Stimulated activated CD8-positive, alpha-beta memory T cell treated with anti-CD3 and anti-CD28 coated beads, Interleukin-15, amount 100 ng/mL, for 24 hours (primary cell): ENCODE measurements around the gene GPC6.

Experiments
- DNase-seq: peaks from one replicate; pipeline ENCODE4 v3.0.0-alpha.2; 2020; ENCODE audit warnings: low read depth

Gene GPC6

GRCh38 chr13:93926425-93926824, 699.8 kb downstream of the GPC6 start:
- DNase-seq = no peak

GRCh38 chr13:93927431-93927830, 700.8 kb downstream of the GPC6 start:
- no peak for DNase-seq

GRCh38 chr13:93932901-93933300, 706.3 kb downstream of the GPC6 start:
- no peak for DNase-seq

GRCh38 chr13:93936901-93937300, 710.3 kb downstream of the GPC6 start:
- no peak for DNase-seq

- no peak for DNase-seq
Measured at GRCh38 chr13:93941444-93941843, 714.8 kb downstream of the GPC6 start.

- DNase-seq = no peak
Measured at GRCh38 chr13:93942016-93942415, 715.4 kb downstream of the GPC6 start.

- DNase-seq = no peak
Measured at GRCh38 chr13:93945621-93946020, 719.0 kb downstream of the GPC6 start.

- DNase-seq = no peak
Measured at GRCh38 chr13:93946994-93947393, 720.4 kb downstream of the GPC6 start.

- DNase-seq = no peak
Measured at GRCh38 chr13:93947651-93948050, 721.0 kb downstream of the GPC6 start.

GRCh38 chr13:93948162-93948922, 721.7 kb downstream of the GPC6 start:
- no peak for DNase-seq

- DNase-seq = no peak
Measured at GRCh38 chr13:93951108-93951507, 724.5 kb downstream of the GPC6 start.

- DNase-seq = no peak
Measured at GRCh38 chr13:93951951-93952350, 725.3 kb downstream of the GPC6 start.

- no peak for DNase-seq
Measured at GRCh38 chr13:93953841-93954240, 727.2 kb downstream of the GPC6 start.

- DNase-seq = no peak
Measured at GRCh38 chr13:93955904-93956303, 729.3 kb downstream of the GPC6 start.

- no peak for DNase-seq
Measured at GRCh38 chr13:93956426-93956825, 729.8 kb downstream of the GPC6 start.

GRCh38 chr13:93957371-93957770, 730.8 kb downstream of the GPC6 start:
- no peak for DNase-seq

- DNase-seq = no peak
Measured at GRCh38 chr13:93959796-93960533, 733.4 kb downstream of the GPC6 start.

GRCh38 chr13:93963266-93964145, 736.9 kb downstream of the GPC6 start:
- DNase-seq = no peak

GRCh38 chr13:93964146-93964512, 737.5 kb downstream of the GPC6 start:
- no peak for DNase-seq

- no peak for DNase-seq
Measured at GRCh38 chr13:93965587-93965986, 739.0 kb downstream of the GPC6 start.

- DNase-seq = no peak
Measured at GRCh38 chr13:93966267-93966936, 739.8 kb downstream of the GPC6 start.

- no peak for DNase-seq
Measured at GRCh38 chr13:93967286-93967685, 740.7 kb downstream of the GPC6 start.
